ENCODE results near the gene SEZ6L2. TPM values are rescaled to one million over a fixed set of nuclear protein-coding genes. Genes with fewer than 3 reads are reported as not detected.

The SEZ6L2 gene
- total RNA-seq, 1 donor from 2014 or later: 34.2 TPM

DNA sequence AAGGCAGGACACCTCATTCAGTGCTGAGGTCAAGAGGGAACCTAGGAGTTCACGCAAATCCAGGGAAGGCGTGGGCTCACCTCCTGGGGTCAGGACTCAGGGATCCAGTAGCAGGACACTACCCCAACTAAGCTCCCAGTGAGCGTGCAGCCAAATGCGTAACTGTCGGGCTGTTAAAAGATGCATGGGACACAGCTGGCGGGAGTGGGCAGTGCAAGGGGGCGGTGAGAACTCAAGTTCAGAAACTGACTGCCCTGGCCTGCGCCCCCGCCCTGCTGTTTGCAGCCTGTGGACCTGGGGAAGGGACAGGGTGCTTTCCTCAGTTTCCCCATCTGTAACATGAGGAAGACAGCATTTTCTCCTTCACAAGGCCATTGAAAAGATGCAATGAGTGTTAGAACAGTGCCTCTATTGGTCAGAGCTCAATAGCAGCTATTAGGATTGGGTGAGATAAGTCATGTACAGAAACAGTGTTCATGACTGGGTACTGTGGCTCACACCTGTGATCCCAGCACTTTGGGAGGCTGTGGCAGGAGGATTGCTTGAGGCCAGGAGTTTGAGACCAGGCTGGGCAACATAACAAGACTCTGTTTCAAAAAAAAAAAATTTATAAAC lies 56.5 kb downstream of the SEZ6L2 start:
- Mint-ChIP-seq H3K27ac (ENCODE audit: unreplicated experiment) (no peak overlapping the region), H3K27me3 (ENCODE audit: unreplicated experiment) (peaks cover 7% of the 10 kb centered on the region), H3K9me3 (ENCODE audit: unreplicated experiment) (no peaks in the 10 kb centered on the region), H3K4me3 (ENCODE audit: unreplicated experiment) (no peak overlapping the region), H3K36me3 (ENCODE audit: low read depth, unreplicated experiment) (no peaks in the 10 kb centered on the region), H3K4me1 (ENCODE audit: unreplicated experiment) (no peaks in the 10 kb centered on the region)
- DNase-seq (ENCODE audit: low spot score): no peak
- no peak for TF ChIP-seq CTCF (IDR thresholded peaks at IDR 0.05; ENCODE audit: unreplicated experiment)

- Mint-ChIP-seq H3K36me3 (ENCODE audit: low read depth, unreplicated experiment) (no peaks in the 10 kb centered on the region), H3K27ac (ENCODE audit: unreplicated experiment) (no peak overlapping the region), H3K9me3 (ENCODE audit: unreplicated experiment) (no peaks in the 10 kb centered on the region), H3K4me1 (ENCODE audit: unreplicated experiment) (no peaks in the 10 kb centered on the region), H3K4me3 (ENCODE audit: unreplicated experiment) (no peak overlapping the region), H3K27me3 (ENCODE audit: unreplicated experiment) (peaks cover 7% of the 10 kb centered on the region)
- DNase-seq (ENCODE audit: low spot score): no peak
- TF ChIP-seq CTCF (IDR thresholded peaks at IDR 0.05; ENCODE audit: unreplicated experiment): no peak
Measured at GRCh38 chr16:29841631-29842030, 57.7 kb downstream of the SEZ6L2 start.

DNA sequence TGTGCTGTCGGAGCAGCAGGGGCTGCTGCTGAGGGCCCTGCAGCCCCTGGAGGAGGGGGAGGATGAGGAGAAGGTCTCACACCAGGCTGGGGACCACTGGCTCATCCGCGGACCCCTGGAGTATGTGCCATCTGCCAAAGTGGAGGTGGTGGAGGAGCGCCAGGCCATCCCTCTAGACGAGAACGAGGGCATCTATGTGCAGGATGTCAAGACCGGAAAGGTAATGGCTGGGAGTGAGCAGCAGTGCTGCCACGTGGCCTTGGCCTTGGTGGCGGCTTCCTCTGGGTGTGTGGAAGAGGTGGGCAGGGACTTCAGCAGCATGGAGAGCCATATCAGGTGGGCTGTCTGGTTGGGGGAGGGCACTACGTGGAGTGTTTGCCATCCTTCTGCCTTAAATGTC lies 59.1 kb downstream of the SEZ6L2 start:
- Mint-ChIP-seq H3K36me3 (ENCODE audit: low read depth, unreplicated experiment) (no peaks in the 10 kb centered on the region), H3K4me1 (ENCODE audit: unreplicated experiment) (no peaks in the 10 kb centered on the region), H3K9me3 (ENCODE audit: unreplicated experiment) (no peaks in the 10 kb centered on the region), H3K27me3 (ENCODE audit: unreplicated experiment) (peaks cover 3% of the 10 kb centered on the region), H3K4me3 (ENCODE audit: unreplicated experiment) (no peak overlapping the region), H3K27ac (ENCODE audit: unreplicated experiment) (no peak overlapping the region)
- no peak for TF ChIP-seq CTCF (IDR thresholded peaks at IDR 0.05; ENCODE audit: unreplicated experiment)
- DNase-seq (ENCODE audit: low spot score): no peak

GRCh38 chr16:29839822-29840221 lies 59.5 kb downstream of the SEZ6L2 start:
- DNase-seq (ENCODE audit: low spot score): no peak
- Mint-ChIP-seq H3K27ac (ENCODE audit: unreplicated experiment) (no peak overlapping the region), H3K4me1 (ENCODE audit: unreplicated experiment) (no peaks in the 10 kb centered on the region), H3K9me3 (ENCODE audit: unreplicated experiment) (no peaks in the 10 kb centered on the region), H3K4me3 (ENCODE audit: unreplicated experiment) (no peak overlapping the region), H3K36me3 (ENCODE audit: low read depth, unreplicated experiment) (no peaks in the 10 kb centered on the region), H3K27me3 (ENCODE audit: unreplicated experiment) (peaks cover 2% of the 10 kb centered on the region)
- TF ChIP-seq CTCF (IDR thresholded peaks at IDR 0.05; ENCODE audit: unreplicated experiment): no peak

- no peak for DNase-seq (ENCODE audit: low spot score)
- no peaks in the 10 kb centered on the region for H3K4me1 Mint-ChIP-seq (ENCODE audit: unreplicated experiment)
- H3K4me3 Mint-ChIP-seq (ENCODE audit: unreplicated experiment): no peak overlapping the region
- H3K9me3 Mint-ChIP-seq (ENCODE audit: unreplicated experiment): no peaks in the 10 kb centered on the region
- no peak for TF ChIP-seq CTCF (IDR thresholded peaks at IDR 0.05; ENCODE audit: unreplicated experiment)
- no peak overlapping the region for H3K27ac Mint-ChIP-seq (ENCODE audit: unreplicated experiment)
- no peaks in the 10 kb centered on the region for H3K36me3 Mint-ChIP-seq (ENCODE audit: low read depth, unreplicated experiment)
- peaks cover 2% of the 10 kb centered on the region for H3K27me3 Mint-ChIP-seq (ENCODE audit: unreplicated experiment)
Measured at GRCh38 chr16:29837841-29838240, 61.5 kb downstream of the SEZ6L2 start.

Measured in endothelial cell (in vitro differentiated cells).